Sigmoid colon (tissue), 4 donors: ENCODE data around the gene FRMPD4.

Experiments used
- EP300 ChIP-seq, 4 donors: sonication (generic); formaldehyde crosslinking; IDR thresholded peaks; one replicate each; pipeline ENCODE4 v1.6.1; 2017; ENCODE audit warnings: antibody characterized with exemption in 4 of 4
- POLR2AphosphoS5 ChIP-seq, 4 donors: sonication (generic); formaldehyde crosslinking; IDR thresholded peaks; one replicate each; pipeline ENCODE4 v1.6.1; 2017; ENCODE audit warnings: antibody characterized with exemption in 4 of 4

DNA sequence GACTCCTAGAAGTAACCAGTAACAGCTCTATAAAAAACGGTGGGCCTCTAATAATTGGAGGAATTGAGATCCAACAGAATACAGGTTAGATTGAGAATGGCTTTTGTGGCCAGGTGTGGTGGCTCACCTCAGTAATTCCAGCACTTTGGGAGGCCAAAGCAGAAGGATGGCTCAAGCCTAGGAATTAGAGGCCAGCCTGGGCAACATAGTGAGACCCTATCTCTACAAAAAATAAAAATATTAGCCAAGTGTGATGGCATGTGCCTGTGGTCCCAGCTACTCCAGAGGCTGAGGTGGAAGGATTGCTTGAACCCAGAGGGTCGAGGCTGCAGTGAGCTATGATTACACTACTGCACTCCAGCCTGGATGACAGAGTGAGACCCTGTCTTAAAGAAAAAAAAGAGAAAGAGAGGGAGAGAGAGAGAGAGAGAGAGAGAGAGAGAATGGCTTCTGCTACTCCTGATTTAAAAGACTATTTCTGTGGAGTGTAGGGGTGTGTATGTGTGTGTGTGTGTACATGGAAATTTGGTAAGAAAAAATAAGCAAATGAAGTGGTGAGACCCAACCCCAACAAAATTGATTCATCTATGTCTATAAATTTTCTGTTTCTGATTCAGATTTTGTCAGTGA, 89.3 kb downstream of the FRMPD4 start:
- TF ChIP-seq EP300 (IDR thresholded peaks at IDR 0.05) (no peak), POLR2AphosphoS5 (IDR thresholded peaks at IDR 0.05) (no peak)
